ENCODE measurements around the gene RMC1. TPM values are rescaled to one million over a fixed set of nuclear protein-coding genes. Genes with fewer than 3 reads are reported as not detected.
"Not testable (repeated sequence)": the region's sequence is repeated elsewhere in the genome, so short reads cannot be mapped to it uniquely, and the experiment has no call there.

The RMC1 gene
- polyA plus RNA-seq, 1 experiment, result 10.8 TPM

GRCh38 chr18:23471486-23471885 lies 31.8 kb upstream of the RMC1 start:
- DNase-seq (ENCODE audit: low read depth), result no peak
- no peak for TF ChIP-seq CTCF (IDR thresholded peaks at IDR 0.05; ENCODE audit: insufficient read depth, low read depth, low read length)
- Histone ChIP-seq H3K27me3 (ENCODE audit: control insufficient read depth, insufficient read depth, low read length) (no peaks in the 10 kb centered on the region), H3K4me3 (ENCODE audit: low read depth, low read length) (no peak overlapping the region), H3K36me3 (ENCODE audit: control insufficient read depth, insufficient read depth, low read length) (peaks cover 16% of the 10 kb centered on the region)
- ChIA-PET CTCF (interaction anchor here (0.6 kb wide), 1 partner anchor 27 kb away, joined by 3 read pairs; no protein-coding TSS in a partner anchor), POLR2A (no interaction called here)

GRCh38 chr18:23479829-23480505 lies 23.3 kb upstream of the RMC1 start:
- TF ChIP-seq CTCF (IDR thresholded peaks at IDR 0.05; ENCODE audit: insufficient read depth, low read depth, low read length), result no peak
- no peaks in the 10 kb centered on the region for H3K27me3 ChIP-seq (ENCODE audit: control insufficient read depth, insufficient read depth, low read length)
- POLR2A ChIA-PET, result no interaction called here
- no peak for DNase-seq (ENCODE audit: low read depth)
- CTCF ChIA-PET, result no interaction called here
- peaks cover 12% of the 10 kb centered on the region for H3K36me3 ChIP-seq (ENCODE audit: control insufficient read depth, insufficient read depth, low read length)
- H3K4me3 ChIP-seq (ENCODE audit: low read depth, low read length), result no peak overlapping the region

GRCh38 chr18:23484561-23485182 lies 18.6 kb upstream of the RMC1 start:
- Histone ChIP-seq H3K27me3 (ENCODE audit: control insufficient read depth, insufficient read depth, low read length) (no peaks in the 10 kb centered on the region), H3K36me3 (ENCODE audit: control insufficient read depth, insufficient read depth, low read length) (peaks cover 5% of the 10 kb centered on the region; the same call in 1 of the 2 replicates), H3K4me3 (ENCODE audit: low read depth, low read length) (no peak overlapping the region)
- POLR2A ChIA-PET, result no interaction called here
- no peak for DNase-seq (ENCODE audit: low read depth)
- TF ChIP-seq CTCF (IDR thresholded peaks at IDR 0.05; ENCODE audit: insufficient read depth, low read depth, low read length), result no peak
- CTCF ChIA-PET, result interaction anchor here (1.7 to 2.7 kb wide), 2 partner anchors 10 to 14 kb away, joined by 3 to 9 read pairs; no protein-coding TSS in a partner anchor

- Histone ChIP-seq H3K27me3 (ENCODE audit: control insufficient read depth, insufficient read depth, low read length) (no peaks in the 10 kb centered on the region), H3K4me3 (ENCODE audit: low read depth, low read length) (no peak overlapping the region), H3K36me3 (ENCODE audit: control insufficient read depth, insufficient read depth, low read length) (peaks cover 3% of the 10 kb centered on the region; the same call in 1 of the 2 replicates)
- TF ChIP-seq CTCF (IDR thresholded peaks at IDR 0.05; ENCODE audit: insufficient read depth, low read depth, low read length), result no peak
- no peak for DNase-seq (ENCODE audit: low read depth)
- CTCF ChIA-PET, result interaction anchor here (1.7 to 2.7 kb wide), 3 partner anchors 11 to 30 kb away, joined by 3 to 9 read pairs (median 5); no protein-coding TSS in a partner anchor
- POLR2A ChIA-PET, result no interaction called here
Observed at GRCh38 chr18:23485386-23485785, 17.9 kb upstream of the RMC1 start.

- Histone ChIP-seq H3K36me3 (ENCODE audit: control insufficient read depth, insufficient read depth, low read length) (no peaks in the 10 kb centered on the region), H3K27me3 (ENCODE audit: control insufficient read depth, insufficient read depth, low read length) (no peaks in the 10 kb centered on the region), H3K4me3 (ENCODE audit: low read depth, low read length) (no peak overlapping the region)
- ChIA-PET POLR2A (no interaction called here), CTCF (interaction anchor here (0.5 to 4.6 kb wide), 3 partner anchors 11 to 55 kb away, joined by 3 to 25 read pairs (median 3); no protein-coding TSS in a partner anchor)
- no peak for DNase-seq (ENCODE audit: low read depth)
- TF ChIP-seq CTCF (IDR thresholded peaks at IDR 0.05; ENCODE audit: insufficient read depth, low read depth, low read length), result no peak
Observed at GRCh38 chr18:23487738-23488570, 15.4 kb upstream of the RMC1 start.

- POLR2A ChIA-PET, result not testable (repeated sequence)
- CTCF ChIA-PET, result interaction anchor here (4.6 kb wide), 1 partner anchor 9 kb away, joined by 25 read pairs; no protein-coding TSS in a partner anchor
Observed at GRCh38 chr18:23489586-23489985, 13.7 kb upstream of the RMC1 start.

More at GRCh38 chr18:23489586-23489985, 13.7 kb upstream of the RMC1 start:
- H3K27me3 ChIP-seq (ENCODE audit: control insufficient read depth, insufficient read depth, low read length); H3K4me3 ChIP-seq (ENCODE audit: low read depth, low read length); H3K36me3 ChIP-seq (ENCODE audit: control insufficient read depth, insufficient read depth, low read length); DNase-seq (ENCODE audit: low read depth): not testable (repeated sequence)

Measured in BJ (cell line).